NCI-H1417 (cell line): ENCODE measurements around the gene DUSP9.
"Not testable (repeated sequence)": the region's sequence is repeated elsewhere in the genome, so short reads cannot be mapped to it uniquely, and the experiment has no call there.

Experiments used
- DNase-seq, 3 experiments: peaks; one replicate each; lab custom pipeline; 2025; lab: John Stamatoyannopoulos, UW

Gene DUSP9

GRCh38 chrX:153691032-153691827, 44.2 kb downstream of the DUSP9 start:
- DNase-seq = not testable (repeated sequence)

DNA sequence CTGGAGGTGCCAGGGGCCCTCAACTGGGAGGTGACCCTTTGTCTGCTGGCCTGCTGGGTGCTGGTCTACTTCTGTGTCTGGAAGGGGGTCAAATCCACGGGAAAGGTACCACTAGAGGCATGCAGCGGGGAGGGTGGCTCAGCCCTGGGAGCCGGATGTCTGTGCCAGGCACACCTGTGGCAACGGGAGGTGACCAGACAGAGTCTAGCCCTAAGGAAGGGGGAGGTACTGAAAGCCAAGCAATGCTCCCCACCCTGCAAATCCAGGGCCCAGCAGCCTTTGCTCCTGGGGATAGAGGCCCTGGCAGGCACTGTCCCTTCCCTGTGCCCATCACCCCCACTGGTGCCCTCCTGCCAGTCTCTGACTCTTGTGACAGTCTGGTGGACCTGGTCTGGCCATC, 45.0 kb downstream of the DUSP9 start:
- no peak for DNase-seq

- DNase-seq = peak in 2 of 3 experiments; percentile 12 to 47
Observed at GRCh38 chrX:153692611-153693156, 45.7 kb downstream of the DUSP9 start.

DNA sequence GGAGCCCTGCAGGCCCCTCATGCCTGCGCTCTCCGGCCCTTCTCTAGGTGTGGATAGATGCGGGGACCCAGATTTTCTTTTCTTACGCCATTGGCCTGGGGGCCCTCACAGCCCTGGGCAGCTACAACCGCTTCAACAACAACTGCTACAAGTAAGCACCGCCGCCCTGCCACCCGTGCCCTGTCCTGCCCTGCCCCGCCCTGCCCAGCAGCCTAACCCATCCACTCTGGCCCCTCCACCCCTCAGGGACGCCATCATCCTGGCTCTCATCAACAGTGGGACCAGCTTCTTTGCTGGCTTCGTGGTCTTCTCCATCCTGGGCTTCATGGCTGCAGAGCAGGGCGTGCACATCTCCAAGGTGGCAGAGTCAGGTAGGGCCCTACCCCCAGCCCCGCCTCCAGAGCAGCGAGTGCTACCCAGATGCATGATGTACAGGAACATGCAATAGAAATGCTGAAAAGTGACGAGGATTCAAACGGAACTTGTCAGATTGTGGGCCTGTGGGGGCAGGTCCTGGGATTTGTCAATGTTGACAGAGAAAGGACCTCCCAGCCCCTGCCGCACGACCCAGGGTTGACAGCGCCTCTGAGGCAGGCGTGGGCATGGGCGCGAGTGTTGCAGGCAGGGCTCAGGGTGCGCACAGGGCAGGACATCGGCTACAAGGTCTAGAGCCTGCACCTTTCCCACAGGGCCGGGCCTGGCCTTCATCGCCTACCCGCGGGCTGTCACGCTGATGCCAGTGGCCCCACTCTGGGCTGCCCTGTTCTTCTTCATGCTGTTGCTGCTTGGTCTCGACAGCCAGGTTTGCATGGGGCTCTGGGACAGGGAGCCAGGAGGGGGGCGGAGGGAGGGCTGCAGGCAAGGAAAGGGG, 46.4 kb downstream of the DUSP9 start:
- no peak for DNase-seq

GRCh38 chrX:153694256-153694655, 47.3 kb downstream of the DUSP9 start:
- DNase-seq = not testable (repeated sequence)

- no peak for DNase-seq
Observed at GRCh38 chrX:153694687-153695270, 47.8 kb downstream of the DUSP9 start.

- no peak for DNase-seq
Observed at GRCh38 chrX:153696100-153696499, 49.1 kb downstream of the DUSP9 start.

DNA sequence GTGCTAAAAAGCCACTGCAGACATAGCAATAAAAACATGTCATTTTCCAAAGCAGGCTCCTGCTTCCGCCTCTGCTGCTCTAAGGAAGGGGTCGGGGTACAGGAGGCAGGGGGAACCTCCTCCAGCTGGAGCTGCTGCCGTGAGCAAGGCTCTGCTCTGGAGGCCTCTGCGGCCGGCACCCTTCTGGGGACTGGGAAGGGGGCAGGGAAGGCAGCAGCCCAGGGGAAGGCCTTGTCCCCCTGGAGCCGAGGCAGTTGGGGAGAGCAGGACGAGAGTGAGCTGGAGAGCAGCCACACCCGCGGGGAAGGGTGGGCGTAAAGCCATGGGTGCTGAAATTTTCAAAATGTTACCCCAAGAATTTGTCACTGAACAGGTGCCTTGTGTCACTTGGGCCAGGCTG, 49.5 kb downstream of the DUSP9 start:
- not testable (repeated sequence) for DNase-seq

- not testable (repeated sequence) for DNase-seq
Observed at GRCh38 chrX:153696986-153697722, 50.2 kb downstream of the DUSP9 start.

- DNase-seq = no peak
Observed at GRCh38 chrX:153697924-153698865, 51.2 kb downstream of the DUSP9 start.

DNA sequence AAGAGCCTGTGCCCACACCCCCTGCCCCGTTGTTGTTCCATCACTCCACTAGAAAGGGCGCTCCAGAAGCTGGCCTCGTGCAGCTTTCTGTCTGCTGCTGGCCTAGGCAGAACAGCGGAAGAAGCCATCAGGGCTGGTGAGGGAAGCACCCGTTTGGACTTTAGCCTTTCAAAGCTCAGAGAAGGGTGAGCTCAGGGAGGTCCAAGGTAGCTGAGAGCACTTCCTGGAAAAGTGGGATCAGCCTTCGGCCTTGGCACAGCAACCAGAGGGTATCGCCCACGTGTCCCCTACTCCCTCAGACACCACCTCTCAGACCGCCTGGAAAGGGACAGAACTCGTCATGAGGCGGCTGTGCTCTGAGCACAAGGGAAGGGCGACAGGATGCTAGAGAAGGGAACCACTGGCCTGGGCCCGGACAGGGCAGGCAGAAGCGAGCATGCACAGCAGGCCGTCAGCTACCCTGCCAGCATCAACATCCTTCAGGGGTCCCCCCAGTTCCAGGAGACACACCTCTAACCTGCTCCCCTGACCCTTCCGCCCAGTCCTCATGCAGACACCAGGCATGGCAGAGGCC, 52.3 kb downstream of the DUSP9 start:
- not testable (repeated sequence) for DNase-seq

DNA sequence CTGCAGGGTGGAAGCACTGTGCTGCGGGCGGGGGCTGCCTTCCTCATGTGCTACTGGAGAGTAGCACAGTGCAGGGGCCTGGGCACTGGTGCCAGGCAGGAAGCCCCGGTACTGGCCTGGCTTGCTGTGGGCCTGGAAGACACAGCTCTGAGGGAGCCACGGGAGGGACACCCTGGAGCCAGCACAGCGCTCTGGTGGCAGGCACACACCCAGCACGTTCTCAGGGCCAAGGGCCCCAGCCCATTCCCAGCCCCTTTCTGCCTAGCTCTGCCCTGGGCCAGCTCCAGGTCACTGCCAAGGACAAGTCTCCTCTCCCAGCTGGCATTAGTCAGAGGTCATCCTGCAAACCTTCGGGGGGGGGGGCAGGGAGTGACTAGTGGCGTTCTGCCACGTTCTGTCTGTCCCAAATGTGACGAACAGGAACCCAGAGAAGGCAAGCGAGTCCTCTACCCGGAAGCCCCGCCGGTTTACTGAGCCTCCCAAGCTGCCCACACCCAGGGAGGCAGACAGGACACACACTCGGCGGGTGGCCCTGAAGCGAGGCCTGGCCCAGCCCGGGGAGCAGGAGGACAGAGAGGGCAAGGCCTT, 52.9 kb downstream of the DUSP9 start:
- DNase-seq = not testable (repeated sequence)

DNA sequence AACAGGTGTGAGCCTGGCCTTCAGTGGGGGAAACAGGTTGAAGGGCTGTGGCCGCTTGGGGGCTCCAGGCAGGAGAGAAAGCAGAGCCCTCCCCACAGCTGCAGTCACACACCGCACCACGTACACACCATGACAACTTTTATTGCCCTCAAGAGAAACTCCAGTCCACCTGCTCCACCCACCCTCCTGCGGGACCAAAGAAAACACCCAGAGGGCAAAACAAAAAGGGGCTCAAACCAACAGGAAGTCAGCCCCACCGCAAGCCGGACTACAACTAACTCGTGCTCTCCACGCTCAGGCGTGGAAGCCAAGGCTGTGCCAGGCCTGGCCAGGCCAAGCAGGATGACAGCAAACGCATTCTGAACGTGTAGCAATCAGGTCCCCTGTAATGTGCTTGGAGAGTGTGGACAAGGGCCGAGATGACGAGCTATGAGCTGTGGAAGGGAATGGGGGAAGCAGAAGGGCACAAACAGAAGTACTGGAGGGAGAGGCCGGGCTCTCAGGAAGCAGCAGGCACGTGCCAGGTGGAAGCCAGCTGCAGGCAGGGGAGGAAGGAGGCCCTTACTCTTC, 53.5 kb downstream of the DUSP9 start:
- DNase-seq = no peak
